Left lobe of liver (tissue), 2 donors: ENCODE measurements around the gene AMBRA1. TPM values are rescaled to one million over a fixed set of nuclear protein-coding genes. Genes with fewer than 3 reads are reported as not detected.
"Not testable (repeated sequence)": the region's sequence is repeated elsewhere in the genome, so short reads cannot be mapped to it uniquely, and the experiment has no call there.

ENCODE experiments used
- ATAC-seq: fragments of 200-7000 bp; cut with Tn5 transposase; one replicate; pipeline ENCODE4 v1.9.1; 2020; ENCODE audit warnings: mild to moderate bottlenecking, moderate library complexity
- DNase-seq: peaks from one replicate; pipeline ENCODE4 v3.0.0-alpha.2; 2020; ENCODE audit warnings: low spot score
- total RNA-seq: library from RNA; stranded (reverse); gene quantifications from one replicate; pipeline ENCODE4 v1.2.1, GENCODE V29; 2021
- donor health status: DM: no; HTN: no; CAD: no; lungs with moderate emphysema.
- donor health status: DM: no; HTN: yes; CAD: no.

Gene AMBRA1
- total RNA-seq, 1 donor from 2014 or later, result 14.7 TPM

DNA sequence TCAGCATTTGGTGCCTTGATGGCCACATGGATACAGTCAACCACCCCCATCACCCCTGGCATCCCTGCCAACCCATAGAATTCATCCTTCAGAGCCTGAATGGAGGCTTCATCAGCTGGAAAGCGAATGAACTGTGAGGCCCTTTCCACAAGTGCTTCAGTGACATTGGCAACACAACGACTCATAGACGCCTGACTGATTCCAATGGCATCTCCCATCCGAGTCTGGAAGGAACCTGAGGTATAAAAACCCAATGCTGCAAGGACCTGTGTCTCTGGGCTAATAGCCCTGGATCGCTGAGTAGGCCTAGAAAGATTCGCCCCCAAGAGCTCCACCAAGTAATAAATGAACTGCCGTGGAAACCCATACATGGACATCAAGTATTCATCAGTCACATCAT, 21.9 kb upstream of the AMBRA1 start:
- ATAC-seq, result no peak
- DNase-seq, result no peak

DNA sequence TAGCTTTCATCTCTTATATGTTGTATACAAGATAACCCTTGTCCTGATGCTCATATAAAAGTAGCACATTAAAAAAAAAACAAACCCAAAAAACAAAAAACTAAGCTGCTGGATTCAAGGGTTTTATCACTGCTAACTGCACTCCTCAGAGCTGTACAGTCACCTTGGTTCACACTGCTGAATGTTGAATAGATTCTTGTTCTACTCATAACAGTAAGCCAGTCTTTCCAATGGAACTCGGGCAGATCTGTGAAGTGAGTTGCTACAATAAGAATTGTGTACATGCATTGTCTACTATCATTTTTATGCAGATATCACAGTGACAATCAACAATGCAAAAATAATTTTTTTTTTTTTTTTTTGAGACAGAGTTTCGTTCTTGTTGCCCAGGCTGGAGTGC, 18.5 kb upstream of the AMBRA1 start:
- DNase-seq (no peak), ATAC-seq (no peak)

DNA sequence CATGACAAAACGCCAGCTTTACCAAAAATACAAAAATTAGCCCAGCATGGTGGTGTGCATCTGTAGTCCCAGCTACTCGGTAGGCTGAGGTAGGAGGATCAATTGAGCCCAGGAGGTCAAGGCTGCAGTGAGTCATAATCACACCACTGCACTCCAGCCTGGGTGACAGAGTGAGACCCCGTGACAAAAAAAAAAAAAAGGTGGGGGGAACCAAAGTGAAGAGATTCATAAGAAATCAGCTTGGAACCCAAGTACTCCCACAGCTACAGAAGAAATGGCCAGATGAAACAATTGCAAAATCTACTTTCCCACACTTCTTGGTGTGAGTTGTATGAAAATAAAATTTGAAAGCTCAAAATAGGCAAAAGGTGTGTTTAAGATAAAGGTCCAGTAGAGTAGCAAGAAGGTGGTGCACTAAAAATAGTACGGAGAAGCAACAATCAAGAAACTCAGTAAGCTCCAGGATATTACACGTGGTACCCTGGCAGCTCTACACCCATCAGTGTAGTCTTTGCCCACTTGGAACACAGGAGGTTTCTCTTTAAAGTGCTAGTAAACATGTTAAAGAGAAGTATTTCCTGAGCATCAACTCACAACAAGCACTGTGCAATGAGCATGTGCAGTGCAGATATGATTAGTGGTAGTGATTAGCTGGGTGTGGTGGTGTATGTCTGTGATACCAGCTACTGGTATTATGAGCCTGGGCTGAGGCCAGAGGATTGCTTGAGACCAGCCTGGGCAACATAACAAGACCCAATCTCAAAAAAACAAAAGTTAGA, 17.9 kb upstream of the AMBRA1 start:
- peak; percentile 28 for DNase-seq
- ATAC-seq, result peak; percentile 60

DNA sequence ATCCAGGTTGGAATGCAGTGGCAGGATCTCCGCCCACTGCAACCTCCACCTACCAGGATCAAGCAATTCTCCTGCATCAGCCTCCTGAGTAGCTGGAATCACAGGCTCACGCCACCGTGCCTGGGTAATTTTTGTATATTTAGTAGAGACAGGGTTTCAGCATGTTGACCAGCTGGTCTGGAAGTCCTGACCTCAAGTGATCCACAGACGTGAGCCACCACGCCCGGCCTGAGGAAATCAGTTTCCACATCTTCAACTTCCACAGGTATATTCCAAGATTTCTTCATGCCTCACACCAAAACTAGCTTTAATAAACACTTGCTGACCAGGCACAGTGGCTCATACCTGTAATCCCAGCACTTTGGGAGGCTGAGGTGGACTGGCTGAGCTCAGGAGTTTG, 15.6 kb upstream of the AMBRA1 start:
- no peak for ATAC-seq
- peak; percentile 6 for DNase-seq

DNA sequence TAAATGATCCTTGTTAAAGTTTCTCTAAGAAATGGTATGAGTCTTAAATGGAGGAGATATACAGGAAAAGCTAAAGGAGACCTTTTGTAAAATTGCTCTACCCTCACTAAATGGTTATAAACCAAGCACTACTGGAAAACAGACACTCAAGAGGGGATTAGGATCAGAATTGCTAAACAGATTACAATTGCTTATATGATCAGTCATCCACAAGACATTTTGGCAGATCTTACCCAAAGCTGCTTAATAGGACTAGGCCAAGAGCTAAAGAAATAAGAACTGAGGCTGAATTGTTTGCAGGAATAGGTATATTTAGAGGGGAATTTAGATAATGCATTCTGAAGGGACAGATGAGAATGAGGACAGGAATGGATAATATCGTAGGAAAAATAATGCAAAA, 13.7 kb upstream of the AMBRA1 start:
- DNase-seq (no peak), ATAC-seq (no peak)

DNA sequence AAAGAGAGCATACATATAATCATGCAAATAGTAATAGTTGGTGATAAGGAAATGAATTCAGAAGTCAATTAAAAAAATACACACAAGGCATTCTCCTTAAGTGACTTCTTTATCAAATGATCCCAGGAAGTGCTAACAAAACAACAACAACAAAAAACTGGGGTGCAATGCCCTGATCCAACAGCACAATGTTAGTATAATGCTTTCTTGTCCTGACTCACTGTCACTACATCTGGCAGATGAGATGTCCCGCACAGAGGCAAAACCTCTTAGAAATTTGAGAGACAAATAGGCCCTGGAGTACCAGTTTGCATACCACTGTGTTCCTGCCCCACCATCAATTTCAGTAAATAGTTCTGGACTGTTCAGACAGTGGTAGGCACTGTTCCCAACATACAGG, 11.0 kb upstream of the AMBRA1 start:
- DNase-seq (no peak), ATAC-seq (no peak)

DNA sequence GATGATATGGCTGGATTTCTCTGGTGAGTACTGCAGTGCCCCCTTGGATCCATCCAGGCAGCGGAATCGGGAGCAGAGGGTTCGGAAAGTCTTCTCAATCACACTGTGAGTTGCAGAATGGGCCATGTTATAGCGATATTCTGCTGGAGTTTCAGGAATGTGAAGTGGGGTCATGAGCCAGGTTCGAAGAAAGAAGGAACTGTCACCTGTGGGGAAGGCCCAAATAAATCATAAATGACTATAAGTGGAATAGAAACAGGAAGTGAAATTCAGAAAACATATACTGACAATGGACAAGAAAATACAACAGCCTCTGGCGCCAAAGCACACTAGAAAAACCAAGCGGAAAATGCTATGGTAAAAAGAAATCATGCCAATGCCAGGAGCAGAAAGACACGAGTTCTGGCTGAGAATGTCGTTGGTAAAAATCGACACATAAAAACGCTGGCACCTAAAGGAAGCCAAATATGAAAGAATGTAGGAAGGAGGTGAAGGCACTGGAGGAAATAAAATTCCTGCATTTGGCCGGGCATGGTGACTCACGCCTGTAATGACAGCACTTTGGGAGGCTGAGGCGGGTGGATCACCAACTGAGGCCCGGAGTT, 10.0 kb upstream of the AMBRA1 start:
- peak; percentile 7 for DNase-seq
- ATAC-seq, result no peak

DNA sequence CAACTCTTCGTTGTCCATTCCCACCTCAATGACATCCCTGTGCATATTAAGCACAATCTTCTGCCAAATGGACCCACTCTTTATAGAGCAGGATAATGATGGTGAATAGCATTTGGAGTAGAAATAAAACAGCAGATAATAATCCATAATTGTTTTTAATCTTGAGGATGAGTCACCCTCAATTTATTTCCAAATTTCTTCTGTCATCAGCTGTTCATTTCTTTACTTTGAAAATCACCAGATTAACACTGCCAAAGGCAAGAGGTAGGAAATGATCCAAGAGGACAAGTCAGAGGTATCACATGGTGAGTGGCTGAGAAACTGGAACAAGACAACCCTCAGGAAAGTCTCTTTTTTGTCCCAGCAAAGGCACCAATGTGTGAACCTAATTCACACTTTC, 7.3 kb upstream of the AMBRA1 start:
- ATAC-seq, result peak; percentile 29
- DNase-seq, result no peak

DNA sequence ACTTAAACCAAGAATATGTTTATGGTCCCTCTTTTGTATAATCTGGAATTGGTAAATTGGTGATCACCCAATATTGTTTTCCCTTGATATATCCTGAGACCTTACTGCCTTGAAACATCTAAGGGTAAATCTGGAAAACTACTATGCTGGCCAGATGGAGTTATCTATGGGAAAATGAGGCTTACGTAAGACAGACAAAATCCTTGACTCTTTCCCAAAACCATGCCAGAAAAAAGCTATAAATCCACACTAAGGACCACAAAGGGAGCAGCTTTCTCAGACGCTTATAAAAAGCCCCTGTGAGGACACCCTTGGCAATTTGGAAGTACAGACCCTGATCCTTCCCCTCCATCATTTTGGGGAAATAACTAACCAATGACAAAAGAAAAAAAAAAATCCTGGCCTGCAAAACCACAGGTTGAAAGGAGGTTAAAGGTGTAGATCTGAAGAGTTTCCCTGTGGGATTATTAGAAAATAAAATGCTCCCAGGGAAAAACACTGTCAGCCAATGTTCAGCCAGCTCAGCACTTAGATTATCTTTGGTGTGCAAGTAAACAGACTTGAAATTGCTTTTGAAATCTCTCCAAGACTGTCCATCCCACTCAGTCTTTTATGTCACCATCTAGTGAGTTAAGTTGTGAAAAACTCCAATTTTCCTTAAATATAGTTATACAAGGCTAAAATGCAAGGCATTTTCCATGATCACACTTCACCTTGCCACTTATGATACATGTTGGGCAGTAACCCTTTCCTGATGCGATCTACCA, 6.6 kb upstream of the AMBRA1 start:
- ATAC-seq (no peak), DNase-seq (no peak)

DNA sequence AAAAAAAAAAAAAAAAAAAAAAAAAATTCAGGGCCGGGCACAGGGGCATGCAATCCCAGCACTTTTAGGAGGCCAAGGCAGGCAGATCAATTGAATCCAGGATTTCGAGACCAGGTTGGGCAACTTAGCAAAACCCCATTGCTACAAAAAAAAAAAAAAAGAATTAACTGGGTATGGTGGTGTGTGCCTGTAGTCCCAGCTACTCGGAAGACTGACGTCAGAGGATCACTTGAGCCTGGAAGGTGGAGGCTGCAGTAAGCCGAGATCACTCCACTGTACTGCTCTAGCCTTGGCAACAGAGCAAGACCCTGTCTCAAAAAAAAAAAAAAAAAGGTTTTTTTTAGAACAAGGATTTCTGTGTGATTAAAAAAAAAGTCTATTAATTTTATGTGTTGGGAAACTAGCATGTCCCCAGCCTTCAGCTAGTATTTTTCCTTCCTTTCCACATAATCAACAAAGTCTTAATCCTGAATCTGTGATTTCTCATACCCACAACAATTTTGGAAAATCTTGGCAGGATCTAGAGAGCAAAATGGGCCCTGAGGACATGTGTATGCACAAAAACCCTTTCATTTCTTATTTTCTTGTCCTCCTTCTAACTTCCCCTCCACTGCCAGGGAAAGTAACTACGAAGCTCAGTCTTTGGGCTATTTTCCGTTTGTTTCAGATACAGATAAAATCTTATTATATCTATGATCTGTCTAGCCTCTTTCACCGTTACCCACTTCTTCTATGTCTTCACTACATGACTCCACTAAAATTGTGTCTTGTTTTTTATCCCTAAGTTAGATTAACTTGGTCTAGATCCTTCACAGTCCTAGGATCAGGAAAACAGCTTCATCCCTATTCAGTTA, 5.7 kb upstream of the AMBRA1 start:
- ATAC-seq (no peak), DNase-seq (no peak)

DNA sequence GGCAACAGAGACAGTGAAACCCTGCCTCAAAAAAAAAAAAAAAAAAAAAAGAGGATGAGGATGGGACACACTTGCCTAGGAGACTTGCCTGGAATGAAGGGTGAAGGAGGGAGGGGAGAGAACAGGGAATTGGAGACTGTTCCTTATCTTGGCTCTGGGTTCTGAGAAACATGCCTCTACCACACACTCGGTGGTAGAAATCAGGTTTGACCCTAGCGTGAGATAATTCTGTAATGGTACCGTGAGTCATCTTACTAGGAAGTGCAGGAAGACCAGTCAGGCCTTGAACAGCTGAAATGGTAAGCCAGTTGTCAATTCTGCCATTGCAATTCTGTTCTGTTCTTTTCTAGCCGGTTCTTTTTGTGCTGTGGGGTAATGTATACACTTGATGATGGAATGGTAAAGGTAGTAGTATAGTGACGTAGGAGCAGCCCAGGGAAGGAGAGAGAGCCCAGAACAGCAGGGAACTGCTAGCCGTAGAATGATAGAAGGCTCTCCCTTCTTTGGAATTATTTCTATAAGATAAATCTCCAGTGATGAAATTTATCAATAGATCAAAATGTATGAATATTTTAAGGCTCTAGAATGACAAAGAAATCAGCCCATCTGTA, 3.9 kb upstream of the AMBRA1 start:
- DNase-seq (no peak), ATAC-seq (no peak)

DNA sequence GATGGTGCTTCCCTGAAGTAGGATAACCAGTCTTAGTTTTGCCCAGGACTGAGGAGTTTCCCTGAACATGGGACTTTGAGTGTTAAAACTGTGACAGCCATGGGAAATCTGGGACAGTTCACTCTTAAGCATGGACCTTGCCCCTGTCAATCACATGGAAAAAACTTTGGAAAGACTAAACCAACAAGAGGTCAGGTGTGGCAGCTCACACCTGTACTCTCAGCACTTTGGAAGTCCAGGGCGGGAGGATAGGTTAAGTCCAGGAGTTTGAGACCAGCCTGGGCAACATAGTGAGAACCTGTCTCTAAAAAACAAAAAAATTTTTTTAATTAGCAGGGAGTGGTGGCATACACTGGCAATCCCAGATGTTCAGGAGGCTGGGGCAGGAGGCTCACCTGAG, 3.3 kb upstream of the AMBRA1 start:
- peak; percentile 54 for ATAC-seq
- peak; percentile 52 for DNase-seq

DNA sequence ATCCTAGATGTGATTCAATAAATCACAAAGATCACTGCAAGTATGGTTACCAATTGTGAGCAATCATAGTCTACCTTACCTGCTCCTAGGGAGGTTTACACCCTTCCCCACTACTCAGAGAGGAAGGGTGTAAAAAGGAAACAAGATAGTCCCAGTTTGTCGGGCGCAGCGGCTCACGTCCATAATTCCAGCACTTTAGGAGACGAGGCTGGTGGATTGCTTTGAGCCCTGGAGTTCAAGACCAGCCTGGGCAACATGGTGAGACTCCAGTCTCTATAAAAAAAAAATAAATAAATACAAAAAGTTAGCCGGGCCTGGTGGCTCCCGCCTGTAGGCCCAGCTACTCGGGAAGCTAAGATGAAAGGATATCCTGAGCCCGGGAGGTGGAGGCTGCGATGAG, 962 bp upstream of the AMBRA1 start:
- DNase-seq, result no peak
- ATAC-seq, result no peak

DNA sequence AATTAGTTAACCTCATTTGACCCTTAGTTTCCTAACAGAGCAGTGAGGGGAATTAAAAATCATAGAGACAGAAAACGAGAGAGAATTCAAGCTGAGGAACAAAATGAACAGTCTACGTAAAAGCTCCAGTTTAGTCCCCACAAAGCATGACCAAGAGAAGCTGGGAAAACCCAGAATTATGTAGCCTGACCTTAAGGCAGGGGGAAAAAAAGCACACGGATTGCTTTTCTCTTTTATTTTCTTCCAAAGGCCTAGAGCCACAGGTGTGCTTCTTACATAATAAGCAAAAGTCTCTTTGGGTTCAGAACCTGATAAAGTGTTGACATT, 514 bp upstream of the AMBRA1 start:
- ATAC-seq, result no peak
- no peak for DNase-seq

DNA sequence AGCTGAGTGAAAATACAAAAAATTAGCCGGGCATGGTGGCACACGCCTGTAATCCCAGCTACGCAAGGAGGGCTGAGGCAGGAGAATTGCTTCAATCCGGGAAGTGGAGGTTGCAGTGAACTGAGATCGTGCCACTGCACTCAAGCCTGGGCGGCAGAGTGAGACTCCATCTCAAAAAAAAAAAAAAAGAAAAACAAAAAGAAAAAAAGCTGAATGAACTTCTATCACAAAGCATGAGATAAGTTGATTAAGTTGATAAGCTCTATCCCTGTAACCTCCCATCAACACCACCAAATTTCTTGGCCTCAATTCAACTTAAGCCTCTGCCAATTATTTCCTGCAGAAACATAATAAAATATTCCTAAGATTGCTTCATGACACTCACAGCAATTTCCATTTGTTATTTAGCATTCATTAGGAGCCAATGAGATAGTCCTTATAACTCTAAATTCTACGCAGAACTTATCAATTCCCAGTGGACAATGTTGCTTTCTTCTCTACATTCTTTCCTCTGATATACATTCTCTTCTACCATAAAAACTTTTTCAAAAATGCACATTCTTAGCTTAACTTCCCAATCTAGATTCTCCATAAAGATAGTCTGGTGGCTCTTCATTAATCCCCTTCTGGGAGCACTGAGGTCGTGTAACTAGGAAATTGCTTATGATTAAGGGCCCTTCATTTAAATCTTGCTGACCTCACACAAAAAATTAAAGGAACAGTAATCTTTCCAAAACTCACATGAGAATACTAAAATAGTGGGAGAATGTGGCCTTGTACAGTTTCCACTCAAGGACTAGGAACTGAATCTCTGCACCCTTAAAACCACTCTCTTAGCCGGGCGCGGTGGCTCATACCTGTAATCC, 2.9 kb downstream of the AMBRA1 start:
- DNase-seq (no peak), ATAC-seq (no peak)

DNA sequence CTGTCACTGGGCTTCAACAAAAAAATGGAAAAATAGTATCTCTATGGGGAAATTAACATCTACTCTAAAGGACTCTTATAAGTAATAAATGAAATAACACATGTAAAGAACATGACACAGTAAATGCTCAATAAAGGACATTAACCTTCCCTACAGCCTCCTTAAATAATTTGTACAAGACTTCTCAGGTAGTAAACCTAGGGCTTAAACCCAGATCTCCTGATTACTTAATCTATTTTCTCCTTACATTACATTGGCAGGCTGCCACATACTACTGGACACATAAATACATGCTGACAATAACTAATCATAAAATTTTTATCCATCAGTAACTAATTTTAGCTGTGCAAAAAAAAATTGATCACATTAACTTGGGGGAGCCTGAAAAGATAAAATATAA, 4.9 kb downstream of the AMBRA1 start:
- no peak for ATAC-seq
- no peak for DNase-seq

DNA sequence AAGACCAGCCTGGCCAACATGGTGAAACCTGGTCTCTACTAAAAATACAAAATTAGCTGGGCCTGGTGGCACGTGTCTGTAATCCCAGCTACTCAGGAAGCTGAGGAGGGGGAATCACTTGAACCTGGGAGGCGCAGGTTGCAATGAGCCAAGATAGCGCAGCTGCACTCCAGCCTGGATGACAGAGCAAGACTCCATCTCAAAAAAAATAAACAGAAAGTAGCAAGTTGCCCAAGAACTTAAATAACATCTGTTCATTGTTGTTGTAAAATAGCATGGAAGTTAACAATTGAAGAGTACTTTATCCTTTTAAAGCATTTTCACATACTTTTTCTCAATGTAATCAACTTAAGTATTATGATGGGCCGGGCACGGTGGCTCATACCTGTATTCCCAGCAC, 5.7 kb downstream of the AMBRA1 start:
- ATAC-seq (no peak), DNase-seq (no peak)

DNA sequence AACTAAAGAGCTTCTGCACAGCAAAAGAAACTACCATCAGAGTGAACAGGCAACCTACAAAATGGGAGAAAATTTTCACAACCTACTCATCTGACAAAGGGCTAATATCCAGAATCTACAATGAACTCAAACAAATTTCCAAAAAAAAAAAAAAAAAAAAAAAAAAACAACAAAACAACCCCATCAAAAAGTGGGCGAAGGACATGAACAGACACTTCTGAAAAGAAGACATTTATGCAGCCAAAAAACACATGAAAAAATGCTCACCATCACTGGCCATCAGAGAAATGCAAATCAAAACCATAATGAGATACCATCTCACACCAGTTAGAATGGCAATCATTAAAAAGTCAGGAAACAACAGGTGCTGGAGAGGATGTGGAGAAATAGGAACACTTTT, 10.3 kb downstream of the AMBRA1 start:
- not testable (repeated sequence) for DNase-seq, ATAC-seq

DNA sequence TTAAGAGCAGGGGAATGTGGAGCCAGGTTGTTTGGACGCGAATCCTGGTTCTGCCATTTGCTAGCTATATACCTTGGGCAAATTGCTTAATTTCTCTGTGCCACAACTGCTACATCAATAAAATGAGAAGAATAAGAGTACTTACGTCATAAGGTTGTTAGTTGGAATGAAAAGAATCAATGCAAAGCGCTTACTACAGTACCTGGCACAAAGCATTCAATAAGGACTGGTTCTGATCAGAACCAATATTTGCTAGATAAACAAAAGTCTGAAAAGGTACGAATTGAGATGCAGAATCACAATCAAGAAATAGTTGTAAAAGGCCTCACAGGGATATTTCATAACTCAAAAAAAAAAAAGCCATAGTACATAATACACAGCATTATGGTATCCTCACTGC, 11.2 kb downstream of the AMBRA1 start:
- ATAC-seq (peak; percentile 53), DNase-seq (no peak)

DNA sequence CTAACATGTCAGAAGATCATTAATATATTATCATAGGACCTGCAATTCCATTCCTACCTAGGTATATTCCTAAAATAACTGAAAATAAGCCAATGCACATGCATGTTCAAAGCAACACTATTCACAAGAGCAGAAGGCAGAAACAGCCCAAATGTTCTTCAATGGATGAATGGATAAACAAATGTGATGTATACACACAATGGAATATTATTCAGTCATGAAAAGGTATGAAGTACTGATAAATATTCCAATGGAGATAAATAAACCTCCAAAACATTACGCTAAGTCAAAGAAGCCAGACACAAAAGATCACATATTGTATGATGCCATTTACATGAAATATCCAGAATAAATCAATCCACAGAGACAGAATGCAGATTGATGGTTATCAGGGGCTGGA, 16.8 kb downstream of the AMBRA1 start:
- ATAC-seq (no peak), DNase-seq (no peak)
